Measurements from ENCODE around the gene RAB30.
"Not testable (repeated sequence)": the region's sequence is repeated elsewhere in the genome, so short reads cannot be mapped to it uniquely, and the experiment has no call there.

RAB30 gene

DNA sequence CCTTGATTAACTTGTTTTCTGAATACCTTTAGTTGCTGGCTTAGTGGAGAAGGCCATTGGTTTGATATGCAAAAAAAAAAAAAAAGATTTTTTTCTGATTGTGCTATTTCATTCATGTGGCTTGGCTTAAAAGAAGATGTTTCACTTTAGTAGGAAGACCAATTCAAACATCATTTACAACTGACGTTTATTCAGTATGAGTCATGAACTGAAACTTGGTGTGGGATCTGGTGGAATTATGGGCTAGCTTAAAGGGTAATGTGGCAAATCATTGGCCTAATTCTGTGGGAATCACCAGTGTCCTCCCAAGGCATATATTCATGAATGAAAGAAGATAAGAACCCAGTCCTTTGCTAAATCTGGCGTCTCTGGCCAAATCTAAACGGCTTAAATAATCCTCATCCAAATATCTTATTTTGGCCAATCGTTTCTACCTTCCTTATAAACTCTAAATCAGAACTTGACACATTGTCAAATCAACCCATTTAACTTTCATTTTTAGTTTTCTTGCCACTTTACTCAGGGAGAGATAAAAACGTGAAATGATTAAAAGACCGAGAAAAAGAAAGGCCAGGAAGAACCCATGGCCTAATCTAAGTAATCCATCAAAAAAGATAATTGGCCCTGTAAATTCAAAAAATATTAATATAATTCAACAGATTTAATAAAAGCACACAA lies 93.1 kb downstream of the RAB30 start:
- peak in 1 of 2 donors; percentile 24 for DNase-seq

DNA sequence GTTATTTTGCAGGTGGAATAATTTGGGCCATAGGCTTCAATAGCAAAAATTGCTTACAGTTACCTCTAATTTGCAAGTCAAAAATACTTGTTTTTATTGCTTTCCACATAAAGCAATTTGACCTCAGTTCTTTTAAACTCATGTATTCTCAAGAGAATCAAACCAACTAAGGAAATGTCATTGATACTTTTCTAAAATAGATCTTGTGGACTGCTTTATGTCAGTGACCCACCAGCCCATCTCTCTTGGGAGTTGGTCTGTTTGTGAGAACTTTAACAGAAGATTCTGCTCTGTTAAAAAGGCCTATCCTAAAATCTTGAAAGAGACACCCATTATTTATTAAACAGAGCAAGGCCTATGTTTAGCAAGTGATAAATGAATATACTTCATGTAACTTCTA lies 94.9 kb downstream of the RAB30 start:
- DNase-seq = no peak

DNA sequence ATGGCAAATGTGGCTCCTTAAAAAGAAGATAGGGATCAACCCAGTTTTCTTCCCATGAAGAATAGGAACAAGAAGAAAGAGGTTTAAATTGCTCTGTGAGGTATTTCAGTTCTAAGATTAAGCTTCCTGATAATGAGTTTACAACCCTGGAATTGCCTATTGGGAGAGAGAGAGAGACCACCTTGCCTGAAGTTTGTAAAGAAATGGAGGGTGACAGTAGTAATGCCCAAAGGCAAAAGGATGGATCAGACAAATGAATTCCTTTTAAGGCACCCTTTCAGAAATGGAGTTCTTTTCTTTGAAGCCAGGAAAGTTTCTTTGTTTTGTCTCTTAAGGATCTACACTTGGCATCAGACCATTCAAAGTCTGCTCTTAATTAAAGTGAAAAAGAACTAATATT lies 95.8 kb downstream of the RAB30 start:
- no peak for DNase-seq

DNA sequence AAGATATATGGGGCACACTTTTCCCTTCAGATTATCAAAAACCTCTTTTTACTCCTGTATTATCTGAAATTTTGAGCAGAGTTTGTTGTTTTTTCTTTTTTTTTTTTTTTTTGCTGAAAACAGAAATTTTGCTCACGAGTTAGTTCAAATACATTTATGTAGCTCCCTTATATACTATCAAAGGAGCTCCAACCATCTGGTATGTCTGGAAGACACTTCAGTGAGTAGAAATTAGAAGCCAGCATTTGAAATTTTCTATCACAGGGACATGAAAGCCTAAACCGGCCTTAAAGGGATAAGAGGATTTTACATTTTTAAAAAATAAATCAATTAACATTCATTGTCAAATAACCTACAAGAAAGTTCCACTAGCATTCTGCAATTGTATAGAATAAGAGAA lies 96.8 kb downstream of the RAB30 start:
- DNase-seq = no peak

DNA sequence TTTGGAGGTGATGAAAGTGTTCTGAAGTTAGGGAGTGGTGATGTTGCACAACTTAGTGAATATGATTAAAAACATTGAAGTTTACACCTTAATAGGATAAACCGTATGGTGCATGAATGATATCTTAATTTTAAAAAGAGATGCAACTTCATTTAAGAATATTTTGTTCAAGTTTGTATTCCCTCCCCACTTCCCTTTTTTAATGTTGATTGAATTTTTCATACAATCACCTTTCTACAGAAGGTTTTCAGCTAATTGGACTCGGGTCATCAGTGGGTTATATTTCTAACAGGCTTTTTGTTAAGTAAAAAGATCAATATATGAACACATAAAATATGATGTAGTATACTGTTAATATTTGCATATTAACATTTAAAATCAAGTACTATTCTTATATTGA lies 97.6 kb downstream of the RAB30 start:
- no peak for DNase-seq

DNA sequence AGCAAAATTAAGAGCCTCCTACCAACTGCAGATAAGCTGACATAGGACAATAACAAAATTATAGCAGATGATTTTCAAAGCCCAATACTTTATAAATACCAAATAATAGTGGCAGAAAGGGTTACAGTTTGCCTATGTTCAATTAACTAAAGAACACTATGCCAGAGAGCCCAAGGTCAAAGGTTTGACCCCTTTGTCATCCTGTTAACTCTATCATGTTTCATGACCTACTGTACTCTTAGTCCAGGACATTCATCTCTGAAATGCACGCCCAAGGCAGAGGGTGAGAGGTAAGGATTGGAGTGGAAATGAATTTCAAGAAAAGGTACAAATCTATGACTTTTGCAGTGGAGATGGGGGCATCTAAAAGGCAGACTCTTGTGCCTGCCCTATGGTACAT lies 99.6 kb downstream of the RAB30 start:
- no peak for DNase-seq

DNA sequence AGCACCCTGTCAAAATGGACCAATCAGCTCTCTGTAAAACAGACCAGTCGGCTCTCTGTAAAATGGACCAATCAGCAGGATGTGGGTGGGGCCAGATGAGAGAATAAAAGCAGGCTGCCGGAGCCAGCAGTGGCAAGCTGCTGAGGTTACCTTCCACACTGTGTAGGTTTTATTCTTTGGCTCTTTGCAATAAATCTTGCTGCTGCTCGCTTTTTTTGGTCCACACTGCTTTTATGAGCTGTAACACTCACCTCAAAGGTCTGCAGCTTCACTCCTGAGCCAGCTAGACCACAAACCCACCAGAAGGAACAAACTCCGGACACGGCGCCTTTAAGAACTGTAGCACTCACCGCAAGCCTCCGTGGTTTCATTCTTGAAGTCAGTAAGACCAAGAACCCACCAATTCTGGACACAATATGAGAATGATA lies 100.2 kb downstream of the RAB30 start:
- peak; percentile 63 to 70 for DNase-seq

DNA sequence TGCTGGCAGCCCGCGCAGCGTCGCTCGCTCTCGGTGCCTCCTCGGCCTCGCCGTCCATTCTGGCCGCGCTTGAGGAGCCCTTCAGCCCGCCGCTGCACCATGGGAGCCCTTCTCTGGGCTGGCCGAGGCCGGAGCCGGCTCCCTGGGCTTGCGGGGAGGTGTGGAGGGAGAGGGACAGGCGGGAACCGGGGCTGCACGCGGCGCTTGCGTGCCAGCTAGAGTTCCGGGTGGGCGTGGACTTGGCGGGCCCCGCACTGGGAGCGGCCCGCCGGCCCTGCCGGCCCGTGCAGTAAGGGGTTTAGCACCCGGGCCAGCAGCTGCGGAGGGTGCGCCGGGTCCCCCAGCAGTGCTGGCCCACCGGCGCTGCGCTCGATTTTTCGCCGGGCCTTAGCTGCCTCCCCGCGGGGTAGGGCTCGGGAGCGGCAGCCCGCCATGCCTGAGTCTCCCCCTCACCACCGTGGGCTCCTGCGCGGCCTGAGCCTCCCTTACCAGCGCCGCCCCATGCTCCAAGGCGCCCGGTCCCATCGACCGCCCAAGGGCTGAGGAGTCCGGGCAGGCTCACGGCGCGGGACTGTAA lies 101.1 kb downstream of the RAB30 start:
- DNase-seq = not testable (repeated sequence)

DNA sequence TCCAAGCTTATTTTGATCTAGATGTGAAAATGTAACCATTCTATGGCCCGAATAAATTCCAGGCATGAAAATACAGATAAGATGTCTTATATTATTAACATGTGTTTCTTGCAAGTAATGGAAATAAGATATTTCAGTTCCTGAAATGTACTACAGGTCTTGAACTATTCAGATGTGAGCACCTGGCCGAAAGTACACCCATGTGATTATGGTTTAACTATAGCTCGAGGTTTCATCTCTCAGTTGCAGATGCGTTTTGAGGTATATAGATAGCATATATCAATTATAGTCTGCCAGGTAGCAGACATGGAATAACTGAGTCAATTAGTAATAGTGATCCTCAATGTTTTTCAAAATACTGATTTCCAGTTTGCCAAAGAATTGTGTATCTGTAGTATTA lies 101.9 kb downstream of the RAB30 start:
- DNase-seq = no peak

DNA sequence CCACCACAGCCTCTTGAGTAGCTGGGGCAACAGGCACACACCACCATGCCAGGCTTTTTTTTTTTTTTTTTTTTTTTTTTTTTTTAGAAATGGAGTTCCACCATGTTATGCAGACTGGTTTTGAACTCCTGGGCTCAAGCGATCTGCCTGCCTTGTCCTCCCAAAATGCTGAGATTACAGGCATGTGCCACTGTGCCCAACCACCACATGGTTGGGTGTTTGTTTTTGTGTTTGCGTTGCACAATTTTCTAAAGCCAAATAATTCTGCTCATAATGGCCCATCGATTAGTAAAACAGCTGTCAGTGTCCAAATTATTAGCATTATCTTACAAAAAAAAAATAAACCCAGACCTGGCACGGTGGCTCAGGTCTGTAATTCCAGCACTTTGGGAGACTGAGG lies 104.3 kb downstream of the RAB30 start:
- DNase-seq = no peak

DNA sequence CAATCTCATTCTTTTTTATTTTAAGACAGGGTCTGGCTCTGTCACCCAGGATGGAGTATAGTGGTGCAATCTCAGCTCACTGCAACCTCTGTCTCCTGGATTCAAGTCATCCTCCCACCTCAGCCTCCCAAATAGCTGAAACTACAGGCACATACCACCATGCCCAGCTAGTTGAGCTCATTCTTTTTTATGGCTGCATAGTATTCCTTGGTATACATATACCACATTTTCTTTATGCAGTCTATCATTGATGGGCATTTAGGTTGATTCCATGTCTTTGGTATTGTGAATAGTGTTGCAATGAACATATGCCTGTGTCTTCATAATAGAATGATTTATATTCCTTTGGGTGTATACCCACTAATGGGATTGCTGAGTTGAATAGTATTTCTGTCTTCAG lies 109.7 kb downstream of the RAB30 start:
- DNase-seq = not testable (repeated sequence)

DNA sequence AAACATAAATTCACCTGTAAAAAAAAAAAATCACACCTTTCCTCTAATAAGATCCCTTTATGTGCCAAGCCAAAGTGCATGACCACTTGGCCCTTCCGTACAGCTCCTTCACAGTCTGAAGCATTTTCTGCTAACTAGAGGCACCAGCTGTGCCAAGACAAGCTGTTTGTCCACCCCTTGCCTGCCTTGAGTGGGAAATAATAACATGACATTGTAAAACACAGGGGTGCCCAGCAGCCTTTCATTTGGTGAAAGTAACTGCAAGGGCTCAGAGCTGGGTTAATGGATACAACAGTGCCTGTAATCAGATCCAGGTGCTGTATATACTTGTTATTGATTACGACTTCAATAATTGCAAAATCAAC lies 110.9 kb downstream of the RAB30 start:
- no peak for DNase-seq

DNA sequence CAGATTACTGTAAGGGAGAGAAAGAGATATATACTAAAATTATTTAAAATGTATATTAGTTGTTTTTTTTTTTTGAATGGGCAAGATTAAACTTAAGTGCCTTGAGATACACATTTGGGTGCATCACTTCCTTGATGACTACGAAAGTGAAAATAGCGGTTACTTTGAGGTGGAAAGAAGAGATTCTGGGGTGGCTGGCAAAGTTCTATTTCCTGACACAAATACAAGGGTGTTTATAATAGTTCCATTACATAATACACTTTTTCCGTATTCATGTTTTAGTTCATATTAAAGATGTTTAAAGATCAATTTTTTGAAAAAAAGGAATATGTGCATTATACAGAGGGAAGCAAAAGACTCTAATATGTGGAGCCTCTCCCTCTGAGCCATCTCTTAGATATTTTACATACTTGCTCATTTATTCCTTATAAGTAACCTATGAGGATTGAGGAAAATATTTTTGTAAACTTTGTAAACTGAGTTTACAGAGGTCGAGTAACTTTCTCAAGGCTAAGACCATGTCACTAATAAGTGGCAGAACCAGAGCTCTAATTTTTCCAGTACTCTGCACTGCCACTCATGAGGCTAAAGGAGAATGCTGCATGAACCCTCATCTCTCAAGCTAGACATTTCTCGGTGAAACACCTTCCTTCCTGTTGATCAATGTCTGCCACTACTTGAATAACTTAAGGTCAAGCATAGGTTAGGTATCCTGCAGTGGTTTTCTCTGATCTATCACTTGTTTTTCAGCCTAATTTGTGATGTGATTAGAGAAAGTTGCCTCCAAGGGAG lies 111.5 kb downstream of the RAB30 start:
- DNase-seq = peak; percentile 54 to 79

DNA sequence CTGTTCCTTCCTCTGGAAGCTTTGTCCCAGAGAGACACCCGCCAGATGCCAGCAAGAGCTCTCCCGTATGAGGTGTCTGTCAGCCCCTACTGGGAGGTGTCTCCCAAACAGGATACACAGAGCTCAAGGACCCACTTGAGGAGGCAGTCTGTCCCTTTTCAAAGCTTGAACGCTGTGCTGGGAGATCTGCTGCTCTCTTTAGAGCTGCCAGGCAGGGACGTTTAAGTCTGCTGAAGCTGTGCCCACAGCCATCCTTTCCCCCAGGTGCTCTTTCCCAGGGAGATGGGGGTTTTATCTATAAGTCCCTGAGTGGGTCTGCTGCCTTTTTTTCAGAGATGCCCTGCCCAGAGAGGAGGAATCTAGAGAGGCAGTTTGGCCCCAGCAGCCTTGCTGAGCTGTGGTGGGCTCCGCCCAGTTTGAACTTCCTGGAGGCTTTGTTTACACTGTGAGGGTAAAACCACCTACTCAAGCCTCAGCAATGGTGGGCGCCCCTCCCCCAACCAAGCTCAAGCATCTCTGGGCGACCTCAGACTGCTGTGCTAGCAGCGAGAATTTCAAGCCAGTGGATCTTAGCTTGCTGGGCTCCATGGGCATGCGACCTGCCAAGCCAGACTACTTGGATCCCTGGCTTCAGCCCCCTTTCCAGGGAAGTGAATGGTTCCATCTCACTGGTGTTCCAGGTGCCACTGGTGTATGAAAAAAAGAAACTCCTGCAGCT lies 115.8 kb downstream of the RAB30 start:
- DNase-seq = peak; percentile 71 to 79

DNA sequence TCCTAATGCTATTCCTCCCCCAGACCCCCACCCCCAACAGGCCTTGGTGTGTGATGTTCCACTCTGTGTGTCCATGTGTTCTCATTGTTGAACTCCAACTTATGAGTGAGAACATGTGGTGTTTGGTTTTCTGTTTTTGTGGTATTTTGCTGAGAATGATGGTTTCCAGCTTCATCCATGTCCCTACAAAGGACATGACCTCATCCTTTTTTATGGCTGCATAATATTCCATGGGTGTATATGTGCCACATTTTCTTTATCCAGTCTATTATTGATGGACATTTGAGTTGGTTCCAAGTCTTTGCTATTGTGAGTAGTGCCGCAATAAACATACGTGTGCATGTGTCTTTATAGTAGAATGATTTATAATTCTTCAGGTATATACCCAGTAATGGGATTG lies 121.2 kb downstream of the RAB30 start:
- DNase-seq = not testable (repeated sequence)

DNA sequence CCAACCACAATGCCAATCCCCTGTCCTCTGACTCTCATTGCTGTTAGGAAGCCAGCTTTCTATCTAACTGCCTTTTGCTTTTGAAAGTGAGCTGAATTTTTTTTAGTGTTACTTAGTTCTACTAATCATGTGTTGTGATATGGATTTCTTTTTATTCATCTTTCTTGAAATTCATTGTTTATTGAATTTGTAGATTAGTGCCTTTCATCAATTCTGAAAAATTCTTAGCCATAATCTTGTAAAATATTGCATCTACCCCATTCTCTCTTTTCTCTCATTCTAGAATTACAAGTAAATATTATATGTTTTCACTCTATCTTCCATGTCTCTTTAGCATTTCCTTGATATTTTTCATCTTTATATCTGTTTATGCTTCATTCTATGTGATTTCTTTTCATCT lies 122.3 kb downstream of the RAB30 start:
- DNase-seq = no peak

DNA sequence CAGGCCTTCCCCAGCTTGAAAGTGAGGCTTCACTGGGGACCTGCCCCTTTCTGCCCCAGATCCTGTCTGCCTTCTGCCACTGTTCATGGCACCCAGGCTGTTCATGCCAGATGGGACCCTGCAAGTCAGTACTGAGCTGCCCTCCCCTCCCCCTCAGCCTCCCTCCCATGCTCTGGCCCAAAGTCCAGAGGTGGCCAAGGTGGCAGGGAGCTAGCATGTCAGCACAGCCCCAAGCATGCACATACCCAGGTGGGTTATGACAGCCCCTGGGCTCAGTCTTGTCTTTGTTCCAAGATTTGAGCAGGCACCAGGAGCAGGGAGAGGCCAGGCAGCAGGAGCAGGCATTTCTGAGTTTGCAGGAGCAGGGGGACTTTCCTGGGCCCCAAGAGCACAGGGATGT lies 126.0 kb downstream of the RAB30 start:
- no peak for DNase-seq

DNA sequence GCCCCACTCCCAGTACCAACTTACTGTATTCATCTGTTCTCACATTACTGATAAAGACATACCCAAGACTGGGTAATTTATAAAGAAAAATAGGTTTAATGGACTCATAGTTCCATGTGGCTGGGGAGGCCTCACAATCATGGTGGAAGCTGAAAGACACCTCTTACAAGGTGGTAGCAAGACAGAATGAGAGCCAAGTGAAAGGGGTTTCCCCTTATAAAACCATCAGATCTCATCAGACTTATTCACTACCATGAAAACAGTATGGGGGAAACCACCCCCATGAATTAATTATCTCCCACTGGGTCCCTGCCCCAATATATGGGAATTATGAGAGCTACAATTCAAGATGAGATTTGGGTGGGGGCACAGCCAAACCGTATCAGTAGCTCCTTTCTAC lies 126.7 kb downstream of the RAB30 start:
- not testable (repeated sequence) for DNase-seq

DNA sequence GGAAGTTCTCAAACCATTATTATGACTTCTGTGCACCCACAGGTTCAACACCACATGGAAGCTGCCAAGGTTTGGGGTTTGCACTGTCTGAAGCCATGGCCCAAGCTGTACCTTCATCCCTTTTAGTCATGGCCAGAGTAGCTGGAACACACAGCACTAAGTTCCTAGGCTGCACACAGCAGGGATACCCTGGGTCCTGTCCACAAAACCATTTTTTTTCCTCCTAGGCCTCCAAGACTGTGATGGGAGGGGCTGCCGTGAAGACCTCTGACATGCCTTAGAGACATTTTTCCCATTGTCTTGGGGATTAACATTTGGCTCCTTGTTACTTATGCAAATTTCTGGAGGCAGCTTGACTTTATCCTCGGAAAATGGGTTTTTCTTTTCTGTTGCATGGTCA lies 127.5 kb downstream of the RAB30 start:
- no peak for DNase-seq

DNA sequence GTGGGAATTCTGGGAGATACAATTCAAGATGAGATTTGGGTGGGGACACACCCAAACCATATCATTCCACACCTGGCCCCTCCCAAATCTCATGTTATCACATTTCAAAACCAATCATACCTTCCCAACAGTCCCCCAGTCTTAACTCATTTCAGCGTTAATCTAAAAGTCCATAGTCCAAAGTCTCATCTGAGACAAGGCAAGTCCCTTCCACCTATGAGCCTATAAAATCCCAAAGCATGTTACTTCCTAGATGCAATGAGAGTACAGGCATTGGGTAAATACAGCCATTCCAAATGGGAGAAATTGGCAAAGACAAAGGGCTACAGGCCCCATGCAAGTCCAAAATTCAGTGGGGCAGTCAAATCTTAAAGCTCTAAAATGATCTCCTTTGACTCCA lies 128.3 kb downstream of the RAB30 start:
- DNase-seq = not testable (repeated sequence)

DNA sequence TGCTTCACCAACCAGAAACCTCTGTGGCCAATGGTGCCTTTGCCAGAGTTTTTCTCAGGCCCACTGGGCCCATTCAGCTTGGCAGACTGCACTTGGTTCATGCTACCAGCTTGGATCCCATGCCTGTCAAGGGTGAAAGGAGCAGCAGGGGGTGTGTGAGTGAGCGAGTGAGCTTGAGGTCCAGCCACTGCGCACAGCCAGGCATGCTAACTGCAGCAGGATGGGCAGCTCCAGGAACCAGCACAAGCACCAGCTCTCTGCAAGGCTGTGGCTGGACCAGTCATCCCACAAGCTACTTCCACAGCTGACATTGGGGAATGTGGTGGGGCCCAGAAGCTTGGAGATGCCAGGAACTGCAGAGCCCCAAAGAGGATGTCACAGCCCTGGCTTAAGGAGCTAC lies 129.3 kb downstream of the RAB30 start:
- no peak for DNase-seq

DNA sequence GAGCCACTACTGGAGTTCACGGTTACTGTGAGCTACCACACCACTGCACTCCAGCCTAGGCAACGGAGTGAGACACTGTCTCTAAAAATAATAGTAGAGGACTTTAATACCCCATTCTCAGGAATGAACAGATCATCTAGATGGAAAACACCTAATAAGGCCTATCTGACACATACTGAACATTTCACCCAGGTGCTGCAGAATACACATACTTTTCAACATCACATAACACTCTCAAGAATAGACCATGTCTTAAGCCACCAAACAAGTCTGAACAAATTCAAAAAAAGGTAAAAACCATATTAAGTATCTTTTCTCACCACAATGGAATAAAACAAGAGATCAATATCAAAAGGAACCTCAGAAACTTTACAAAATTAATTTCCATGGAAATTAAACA lies 132.2 kb downstream of the RAB30 start:
- no peak for DNase-seq

DNA sequence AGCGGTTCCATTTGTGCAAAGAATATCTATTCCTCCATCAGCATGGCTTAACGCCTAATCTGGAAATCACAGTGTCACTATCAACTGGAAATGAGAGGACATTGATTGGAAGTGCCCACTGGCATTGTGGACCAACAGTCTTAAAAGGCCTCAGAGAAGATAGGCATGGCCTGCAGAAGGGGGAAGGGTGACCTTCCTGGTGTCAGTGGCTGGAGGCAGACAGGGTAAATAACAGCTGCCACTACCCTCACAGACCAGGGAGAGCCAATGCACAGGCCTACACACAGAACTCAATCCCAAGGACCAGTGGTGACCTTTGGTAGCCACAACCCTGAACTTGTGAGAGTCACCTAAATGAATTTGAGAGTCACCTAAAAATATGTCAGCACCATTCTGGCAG lies 134.1 kb downstream of the RAB30 start:
- no peak for DNase-seq

DNA sequence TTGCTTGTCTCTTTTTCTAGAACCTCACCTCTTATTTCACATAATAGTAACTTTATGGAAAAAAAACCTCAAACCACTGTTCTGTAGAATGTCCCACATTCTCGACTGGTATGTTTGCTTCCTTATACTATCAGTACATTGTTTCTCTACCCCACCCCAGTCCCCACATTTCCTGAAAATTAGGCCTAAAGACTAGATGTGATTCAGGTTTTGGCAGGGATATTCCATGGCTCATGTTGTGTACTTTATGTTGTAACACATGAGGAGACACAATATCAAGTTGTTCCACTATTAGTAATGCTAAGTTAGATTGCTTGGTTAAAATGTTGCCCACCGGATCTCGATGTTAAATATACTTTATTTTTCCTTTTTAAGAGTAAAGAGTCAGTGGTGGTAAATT lies 135.4 kb downstream of the RAB30 start:
- DNase-seq = no peak
